VCaP (cell line): ENCODE results near the gene C10orf90.

ENCODE experiments used
- H3K27ac ChIP-seq: fragments of 450-650 bp; 2 replicates; pipeline ENCODE4 v1.5.1; 2017
- CTCF ChIP-seq: fragments of 450-650 bp; conservative IDR thresholded peaks from 2 replicates; pipeline ENCODE4 v1.5.1; 2017; ENCODE audit warnings: mild to moderate bottlenecking, moderate library complexity

Gene C10orf90

GRCh38 chr10:126397640-126398382 lies 272.7 kb downstream of the C10orf90 start:
- no peak for TF ChIP-seq CTCF
- no peak overlapping the region for H3K27ac ChIP-seq

GRCh38 chr10:126397156-126397555 lies 273.3 kb downstream of the C10orf90 start:
- no peak overlapping the region for H3K27ac ChIP-seq

GRCh38 chr10:126394948-126395347 lies 275.5 kb downstream of the C10orf90 start:
- TF ChIP-seq CTCF = no peak
- no peak overlapping the region for H3K27ac ChIP-seq

More at GRCh38 chr10:126397156-126397555, 273.3 kb downstream of the C10orf90 start:
- TF ChIP-seq CTCF = no peak

- no peak overlapping the region for H3K27ac ChIP-seq
- no peak for TF ChIP-seq CTCF
Observed at GRCh38 chr10:126393076-126393475, 277.4 kb downstream of the C10orf90 start.

- H3K27ac ChIP-seq = no peak overlapping the region
- no peak for TF ChIP-seq CTCF
Observed at GRCh38 chr10:126392469-126392868, 278.0 kb downstream of the C10orf90 start.

DNA sequence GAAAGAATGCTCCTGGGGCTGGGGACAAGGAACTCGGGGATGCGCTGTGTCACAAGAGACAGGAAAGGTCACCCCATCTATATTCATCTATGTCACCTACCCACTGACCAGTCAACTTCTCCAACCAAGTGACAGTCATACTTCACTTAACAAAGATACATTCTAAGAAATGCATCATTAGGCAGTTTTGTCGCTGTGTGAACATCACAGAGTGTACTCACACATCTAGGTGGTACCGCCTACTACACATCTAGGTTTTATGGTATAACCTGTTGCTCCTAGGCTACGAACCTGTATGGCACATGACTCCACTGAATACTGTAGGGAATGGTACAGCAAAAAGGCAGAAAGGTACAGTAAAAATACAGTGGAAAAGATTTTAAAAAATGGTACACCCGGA lies 278.4 kb downstream of the C10orf90 start:
- TF ChIP-seq CTCF = no peak
- no peak overlapping the region for H3K27ac ChIP-seq

DNA sequence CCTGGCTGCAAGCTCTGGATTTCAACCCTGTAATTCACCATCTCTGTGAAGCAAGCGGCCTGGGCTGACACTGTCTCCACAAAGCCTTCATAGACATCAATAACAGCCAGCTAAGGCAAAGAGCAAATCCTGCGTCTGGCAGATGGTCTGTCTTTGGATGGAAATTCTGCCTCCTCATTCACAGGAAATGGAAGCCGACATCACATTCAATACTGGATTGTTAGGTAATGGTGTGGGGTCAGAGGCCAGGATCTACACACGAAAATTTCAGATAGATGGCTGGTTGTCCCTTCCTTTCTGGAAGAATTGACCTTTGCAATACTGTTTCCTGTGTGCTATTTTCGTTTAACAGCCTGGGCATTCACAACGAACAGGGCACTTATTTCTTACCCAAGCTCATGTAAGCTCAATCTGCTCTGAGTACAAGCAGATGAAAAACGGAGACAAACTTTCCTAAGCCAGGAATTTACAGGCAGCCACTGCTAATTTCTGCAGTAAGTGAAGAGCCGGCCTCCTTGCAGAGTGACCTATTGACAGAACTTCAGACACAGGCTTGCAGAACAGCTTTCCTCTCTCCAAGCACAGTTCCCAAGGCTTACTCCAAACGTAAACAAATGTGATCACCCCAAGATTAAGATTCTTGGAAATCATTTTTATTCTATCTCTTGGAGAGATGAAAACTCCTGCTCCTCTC lies 279.2 kb downstream of the C10orf90 start:
- TF ChIP-seq CTCF = no peak
- no peak overlapping the region for H3K27ac ChIP-seq
